OCI-LY3 (cell line): ENCODE results near the gene INTS4.
"Not testable (repeated sequence)": the region's sequence is repeated elsewhere in the genome, so short reads cannot be mapped to it uniquely, and the experiment has no call there.

Experiments used
- H2AFZ ChIP-seq: fragments of 200-600, 300-600 bp; shearing (Covaris generic); 2 replicates; pipeline ENCODE4 v1.6.0; 2014; ENCODE audit warnings: antibody characterized with exemption, low read depth, low read length
- H3K27ac ChIP-seq: fragments of 200-600, 300-600 bp; sonication (generic); 2 replicates; pipeline ENCODE4 v1.5.1; 2014; ENCODE audit warnings: mild to moderate bottlenecking, low read length, moderate library complexity, mixed read lengths
- H3K27me3 ChIP-seq: fragments of 200-600, 300-600 bp; sonication (generic); 2 replicates; pipeline ENCODE4 v1.6.1; 2014; ENCODE audit warnings: low read depth, low read length, mixed read lengths
- H3K36me3 ChIP-seq: fragments of 200-600, 300-600 bp; sonication (generic); replicated peaks from 2 replicates; pipeline ENCODE3; 2014; ENCODE audit warnings: low read depth, low read length, mixed read lengths
- H3K4me1 ChIP-seq: fragments of 300-600, 200-600 bp; sonication (generic); 2 replicates; pipeline ENCODE4 v1.6.1; 2014; ENCODE audit warnings: low read length, mixed read lengths
- H3K4me2 ChIP-seq: fragments of 200-600, 300-600 bp; sonication (generic); 2 replicates; pipeline ENCODE4 v1.6.1; 2014; ENCODE audit warnings: low read length, mixed read lengths
- H3K4me3 ChIP-seq: fragments of 300-600, 200-600 bp; sonication (generic); 2 replicates; pipeline ENCODE4 v1.5.1; 2014; ENCODE audit warnings: antibody characterized with exemption, mild to moderate bottlenecking, low read length, moderate library complexity
- H3K79me2 ChIP-seq: fragments of 300-600, 200-600 bp; shearing (Covaris generic); 2 replicates; pipeline ENCODE4 v1.6.1; 2014; ENCODE audit warnings: mild to moderate bottlenecking, low read length, mixed read lengths
- H3K9ac ChIP-seq: fragments of 300-600, 200-600 bp; shearing (Covaris generic); 2 replicates; pipeline ENCODE4 v1.6.0; 2014; ENCODE audit warnings: mild to moderate bottlenecking, low read length, moderate library complexity
- H3K9me3 ChIP-seq: fragments of 200-600, 300-600 bp; shearing (Covaris generic); 2 replicates; pipeline ENCODE4 v1.6.1; 2014; ENCODE audit warnings: low read length, mixed read lengths; ENCODE audit not compliant: insufficient read depth
- H4K20me1 ChIP-seq: fragments of 200-600, 300-600 bp; sonication (generic); 2 replicates; pipeline ENCODE4 v1.6.1; 2016; ENCODE audit warnings: low read length, mixed read lengths; ENCODE audit not compliant: insufficient read depth
- CTCF ChIP-seq: fragments of 200-600, 300-600 bp; sonication (generic); IDR thresholded peaks from 2 replicates; pipeline ENCODE4 v1.5.1; 2014; ENCODE audit warnings: antibody characterized with exemption, low read length, low read depth
- EZH2phosphoT487 ChIP-seq: fragments of 200-600 bp; shearing (Covaris generic); IDR thresholded peaks from 2 replicates; pipeline ENCODE4 v1.6.1; 2018; ENCODE audit warnings: antibody characterized with exemption, mixed run types, low read depth

INTS4 gene

GRCh38 chr11:77966338-77966737 is 28.1 kb downstream of the INTS4 start:
- Histone ChIP-seq H4K20me1 (no peaks in the 10 kb centered on the region), H3K79me2 (no peaks in the 10 kb centered on the region), H3K9me3 (no peaks in the 10 kb centered on the region), H3K9ac (no peak overlapping the region), H3K36me3 (peaks cover 21% of the 10 kb centered on the region), H3K4me3 (no peak overlapping the region), H3K27ac (no peak overlapping the region), H3K27me3 (no peaks in the 10 kb centered on the region), H2AFZ (no peak overlapping the region), H3K4me1 (peaks cover 8% of the 10 kb centered on the region), H3K4me2 (no peak overlapping the region)
- TF ChIP-seq EZH2phosphoT487 (no peak), CTCF (no peak)

GRCh38 chr11:77959434-77959833 is 35.0 kb downstream of the INTS4 start:
- no peak overlapping the region for H3K9ac ChIP-seq
- no peak for TF ChIP-seq CTCF
- no peak for TF ChIP-seq EZH2phosphoT487
- H3K4me1 ChIP-seq, result no peaks in the 10 kb centered on the region
- no peaks in the 10 kb centered on the region for H3K79me2 ChIP-seq
- H3K4me3 ChIP-seq, result no peak overlapping the region
- peaks cover 6% of the 10 kb centered on the region for H3K36me3 ChIP-seq
- no peak overlapping the region for H2AFZ ChIP-seq
- H3K27me3 ChIP-seq, result no peaks in the 10 kb centered on the region
- no peaks in the 10 kb centered on the region for H3K9me3 ChIP-seq
- H4K20me1 ChIP-seq, result no peaks in the 10 kb centered on the region
- no peak overlapping the region for H3K27ac ChIP-seq
- no peak overlapping the region for H3K4me2 ChIP-seq

GRCh38 chr11:77958583-77959177 is 35.8 kb downstream of the INTS4 start:
- H3K27ac ChIP-seq, H3K27me3 ChIP-seq, H2AFZ ChIP-seq, H3K36me3 ChIP-seq, H3K4me1 ChIP-seq, H3K4me2 ChIP-seq, H3K9ac ChIP-seq, H3K4me3 ChIP-seq, H4K20me1 ChIP-seq, H3K79me2 ChIP-seq, H3K9me3 ChIP-seq: not testable (repeated sequence)

- H3K4me1 ChIP-seq, H3K9me3 ChIP-seq, H3K4me3 ChIP-seq: not testable (repeated sequence)
Measured at GRCh38 chr11:77943296-77943695, 51.2 kb downstream of the INTS4 start.

GRCh38 chr11:77942465-77942864 is 52.0 kb downstream of the INTS4 start:
- H3K9ac ChIP-seq, H3K27me3 ChIP-seq, H3K4me2 ChIP-seq, H3K36me3 ChIP-seq, H3K4me1 ChIP-seq, H3K27ac ChIP-seq, H4K20me1 ChIP-seq, H3K9me3 ChIP-seq, H3K79me2 ChIP-seq, H3K4me3 ChIP-seq, H2AFZ ChIP-seq: not testable (repeated sequence)

More at GRCh38 chr11:77943296-77943695, 51.2 kb downstream of the INTS4 start:
- H3K36me3 ChIP-seq, H3K27me3 ChIP-seq, H3K79me2 ChIP-seq, H2AFZ ChIP-seq, H4K20me1 ChIP-seq, H3K9ac ChIP-seq, H3K27ac ChIP-seq, H3K4me2 ChIP-seq: not testable (repeated sequence)

- not testable (repeated sequence) for H3K36me3 ChIP-seq, H4K20me1 ChIP-seq, H3K27me3 ChIP-seq, H3K79me2 ChIP-seq, H3K27ac ChIP-seq, H3K9me3 ChIP-seq, H2AFZ ChIP-seq, H3K4me2 ChIP-seq, H3K9ac ChIP-seq, H3K4me1 ChIP-seq, H3K4me3 ChIP-seq
Measured at GRCh38 chr11:77933596-77933995, 60.9 kb downstream of the INTS4 start.

GRCh38 chr11:77930334-77931208 is 63.9 kb downstream of the INTS4 start:
- not testable (repeated sequence) for H3K79me2 ChIP-seq, H3K4me2 ChIP-seq, H2AFZ ChIP-seq, H3K36me3 ChIP-seq, H3K4me3 ChIP-seq, H4K20me1 ChIP-seq, H3K27me3 ChIP-seq, H3K4me1 ChIP-seq, H3K9ac ChIP-seq, H3K9me3 ChIP-seq, H3K27ac ChIP-seq

GRCh38 chr11:77917713-77918112 is 76.8 kb downstream of the INTS4 start:
- not testable (repeated sequence) for H2AFZ ChIP-seq, H3K4me3 ChIP-seq, H3K4me2 ChIP-seq, H3K36me3 ChIP-seq, H3K9ac ChIP-seq, H3K4me1 ChIP-seq, H3K9me3 ChIP-seq, H4K20me1 ChIP-seq, H3K79me2 ChIP-seq, H3K27ac ChIP-seq, H3K27me3 ChIP-seq
